ENCODE data around the gene LIMCH1. TPM values are rescaled to one million over a fixed set of nuclear protein-coding genes. Genes with fewer than 3 reads are reported as not detected.

The LIMCH1 gene
- total RNA-seq, 1 experiment from 2014 or later, result 48.4 TPM

GRCh38 chr4:41745292-41746024 is 207.5 kb downstream of the LIMCH1 start:
- POLR2A ChIA-PET, result no interaction called here
- no peak for TF ChIP-seq CTCF (IDR thresholded peaks at IDR 0.05; ENCODE audit: unreplicated experiment)
- CTCF ChIA-PET, result no interaction called here
- H3K27me3 Mint-ChIP-seq (ENCODE audit: insufficient read depth, unreplicated experiment), result no peaks in the 10 kb centered on the region
- BruUV-seq (replicated peaks), result no TSS peak
- intact Hi-C loops (cut with micrococcal nuclease), result no loop called here
- no peak overlapping the region for H3K4me3 Mint-ChIP-seq (ENCODE audit: unreplicated experiment)
- H3K27ac Mint-ChIP-seq (ENCODE audit: low read depth, unreplicated experiment), result no peak overlapping the region
- DNase-seq (ENCODE audit: unreplicated experiment), result no peak
- no peaks in the 10 kb centered on the region for H3K36me3 Mint-ChIP-seq (ENCODE audit: insufficient read depth, unreplicated experiment)
- no peaks in the 10 kb centered on the region for H3K4me1 Mint-ChIP-seq (ENCODE audit: insufficient read depth, unreplicated experiment)
- no peaks in the 10 kb centered on the region for H3K9me3 Mint-ChIP-seq (ENCODE audit: unreplicated experiment)

- Mint-ChIP-seq H3K27me3 (ENCODE audit: insufficient read depth, unreplicated experiment) (no peaks in the 10 kb centered on the region), H3K4me3 (ENCODE audit: unreplicated experiment) (no peak overlapping the region), H3K9me3 (ENCODE audit: unreplicated experiment) (no peaks in the 10 kb centered on the region), H3K4me1 (ENCODE audit: insufficient read depth, unreplicated experiment) (no peaks in the 10 kb centered on the region), H3K36me3 (ENCODE audit: insufficient read depth, unreplicated experiment) (no peaks in the 10 kb centered on the region), H3K27ac (ENCODE audit: low read depth, unreplicated experiment) (no peak overlapping the region)
- no peak for DNase-seq (ENCODE audit: unreplicated experiment)
- BruUV-seq (replicated peaks), result no TSS peak
- no peak for TF ChIP-seq CTCF (IDR thresholded peaks at IDR 0.05; ENCODE audit: unreplicated experiment)
- CTCF ChIA-PET, result no interaction called here
- POLR2A ChIA-PET, result no interaction called here
- intact Hi-C loops (cut with micrococcal nuclease), result no loop called here
Measured at GRCh38 chr4:41746025-41746439, 208.1 kb downstream of the LIMCH1 start.

GRCh38 chr4:41746440-41747229 is 208.7 kb downstream of the LIMCH1 start:
- no TSS peak for BruUV-seq (replicated peaks)
- Mint-ChIP-seq H3K9me3 (ENCODE audit: unreplicated experiment) (no peaks in the 10 kb centered on the region), H3K36me3 (ENCODE audit: insufficient read depth, unreplicated experiment) (no peaks in the 10 kb centered on the region), H3K4me3 (ENCODE audit: unreplicated experiment) (no peak overlapping the region), H3K27me3 (ENCODE audit: insufficient read depth, unreplicated experiment) (no peaks in the 10 kb centered on the region), H3K4me1 (ENCODE audit: insufficient read depth, unreplicated experiment) (no peaks in the 10 kb centered on the region), H3K27ac (ENCODE audit: low read depth, unreplicated experiment) (no peak overlapping the region)
- DNase-seq (ENCODE audit: unreplicated experiment), result no peak
- POLR2A ChIA-PET, result no interaction called here
- CTCF ChIA-PET, result no interaction called here
- intact Hi-C loops (cut with micrococcal nuclease), result no loop called here
- TF ChIP-seq CTCF (IDR thresholded peaks at IDR 0.05; ENCODE audit: unreplicated experiment), result no peak

GRCh38 chr4:41747230-41748055 is 209.5 kb downstream of the LIMCH1 start:
- intact Hi-C loops (cut with micrococcal nuclease), result no loop called here
- ChIA-PET CTCF (interaction anchor here (0.8 kb wide), 1 partner anchor 117 kb away, joined by 3 read pairs; no protein-coding TSS in a partner anchor), POLR2A (interaction anchor here (1.5 kb wide), 1 partner anchor 10 kb away, joined by 4 read pairs; no protein-coding TSS in a partner anchor)
- no peak for TF ChIP-seq CTCF (IDR thresholded peaks at IDR 0.05; ENCODE audit: unreplicated experiment)
- no TSS peak for BruUV-seq (replicated peaks)
- no peak overlapping the region for H3K27ac Mint-ChIP-seq (ENCODE audit: low read depth, unreplicated experiment)
- no peaks in the 10 kb centered on the region for H3K27me3 Mint-ChIP-seq (ENCODE audit: insufficient read depth, unreplicated experiment)
- H3K36me3 Mint-ChIP-seq (ENCODE audit: insufficient read depth, unreplicated experiment), result no peaks in the 10 kb centered on the region
- no peak overlapping the region for H3K4me3 Mint-ChIP-seq (ENCODE audit: unreplicated experiment)
- H3K9me3 Mint-ChIP-seq (ENCODE audit: unreplicated experiment), result no peaks in the 10 kb centered on the region
- DNase-seq (ENCODE audit: unreplicated experiment), result no peak
- H3K4me1 Mint-ChIP-seq (ENCODE audit: insufficient read depth, unreplicated experiment), result no peaks in the 10 kb centered on the region

All from MCF 10A (cell line).